Measurements from ENCODE around the gene CEP85L. TPM values are rescaled to one million over a fixed set of nuclear protein-coding genes. Genes with fewer than 3 reads are reported as not detected.

The CEP85L gene
- polyA plus RNA-seq, 1 donor = 4.3 TPM

- H3K27ac ChIP-seq (ENCODE audit: low read length) = no peak overlapping the region
- H3K4me1 ChIP-seq (ENCODE audit: control insufficient read depth, insufficient read depth, low read length) = no peaks in the 10 kb centered on the region
- no peaks in the 10 kb centered on the region for H3K9me3 ChIP-seq (ENCODE audit: control insufficient read depth, low read depth, low read length)
- H3K4me3 ChIP-seq (ENCODE audit: low read length) = no peak overlapping the region
- H3K27me3 ChIP-seq (ENCODE audit: control insufficient read depth, insufficient read depth, low read length) = no peaks in the 10 kb centered on the region
- H3K36me3 ChIP-seq (ENCODE audit: control insufficient read depth, insufficient read depth, low read length) = no peaks in the 10 kb centered on the region
- no peak for DNase-seq
- no CpG with 5 or more reads among the region's 1 CpG for WGBS (ENCODE audit: insufficient coverage, low lambda C conversion rate)
Measured at GRCh38 chr6:118678866-118679265, 27.5 kb upstream of the CEP85L start.

- no CpG with 5 or more reads among the region's 4 CpGs for WGBS (ENCODE audit: insufficient coverage, low lambda C conversion rate)
- Histone ChIP-seq H3K4me1 (ENCODE audit: control insufficient read depth, insufficient read depth, low read length) (no peaks in the 10 kb centered on the region), H3K4me3 (ENCODE audit: low read length) (no peak overlapping the region), H3K9me3 (ENCODE audit: control insufficient read depth, low read depth, low read length) (no peaks in the 10 kb centered on the region), H3K27ac (ENCODE audit: low read length) (no peak overlapping the region), H3K36me3 (ENCODE audit: control insufficient read depth, insufficient read depth, low read length) (no peaks in the 10 kb centered on the region), H3K27me3 (ENCODE audit: control insufficient read depth, insufficient read depth, low read length) (no peaks in the 10 kb centered on the region)
- no peak for DNase-seq
Measured at GRCh38 chr6:118677193-118677592, 25.8 kb upstream of the CEP85L start.

- Histone ChIP-seq H3K27ac (ENCODE audit: low read length) (no peak overlapping the region), H3K27me3 (ENCODE audit: control insufficient read depth, insufficient read depth, low read length) (no peaks in the 10 kb centered on the region), H3K36me3 (ENCODE audit: control insufficient read depth, insufficient read depth, low read length) (no peaks in the 10 kb centered on the region), H3K9me3 (ENCODE audit: control insufficient read depth, low read depth, low read length) (no peaks in the 10 kb centered on the region), H3K4me1 (ENCODE audit: control insufficient read depth, insufficient read depth, low read length) (no peaks in the 10 kb centered on the region), H3K4me3 (ENCODE audit: low read length) (no peak overlapping the region)
- no CpG with 5 or more reads among the region's 1 CpG for WGBS (ENCODE audit: insufficient coverage, low lambda C conversion rate)
- DNase-seq = no peak
Measured at GRCh38 chr6:118675225-118675624, 23.8 kb upstream of the CEP85L start.

GRCh38 chr6:118674772-118675171 is 23.4 kb upstream of the CEP85L start:
- DNase-seq = no peak
- H3K27me3 ChIP-seq (ENCODE audit: control insufficient read depth, insufficient read depth, low read length) = no peaks in the 10 kb centered on the region
- 100% methylated on average over 1 of the region's 1 CpG for WGBS (ENCODE audit: insufficient coverage, low lambda C conversion rate)
- H3K27ac ChIP-seq (ENCODE audit: low read length) = no peak overlapping the region
- no peaks in the 10 kb centered on the region for H3K36me3 ChIP-seq (ENCODE audit: control insufficient read depth, insufficient read depth, low read length)
- no peaks in the 10 kb centered on the region for H3K9me3 ChIP-seq (ENCODE audit: control insufficient read depth, low read depth, low read length)
- no peak overlapping the region for H3K4me3 ChIP-seq (ENCODE audit: low read length)
- H3K4me1 ChIP-seq (ENCODE audit: control insufficient read depth, insufficient read depth, low read length) = no peaks in the 10 kb centered on the region

GRCh38 chr6:118672678-118673077 is 21.3 kb upstream of the CEP85L start:
- no peaks in the 10 kb centered on the region for H3K36me3 ChIP-seq (ENCODE audit: control insufficient read depth, insufficient read depth, low read length)
- no peaks in the 10 kb centered on the region for H3K9me3 ChIP-seq (ENCODE audit: control insufficient read depth, low read depth, low read length)
- no peak overlapping the region for H3K4me3 ChIP-seq (ENCODE audit: low read length)
- WGBS (ENCODE audit: insufficient coverage, low lambda C conversion rate) = 90% methylated on average over 2 of the region's 2 CpGs
- no peak for DNase-seq
- no peak overlapping the region for H3K27ac ChIP-seq (ENCODE audit: low read length)
- H3K27me3 ChIP-seq (ENCODE audit: control insufficient read depth, insufficient read depth, low read length) = no peaks in the 10 kb centered on the region
- no peaks in the 10 kb centered on the region for H3K4me1 ChIP-seq (ENCODE audit: control insufficient read depth, insufficient read depth, low read length)

- no peaks in the 10 kb centered on the region for H3K27me3 ChIP-seq (ENCODE audit: control insufficient read depth, insufficient read depth, low read length)
- no peak overlapping the region for H3K27ac ChIP-seq (ENCODE audit: low read length)
Measured at GRCh38 chr6:118669561-118669960, 18.2 kb upstream of the CEP85L start.

GRCh38 chr6:118668761-118669385 is 17.5 kb upstream of the CEP85L start:
- Histone ChIP-seq H3K9me3 (ENCODE audit: control insufficient read depth, low read depth, low read length) (no peaks in the 10 kb centered on the region), H3K27ac (ENCODE audit: low read length) (no peak overlapping the region), H3K36me3 (ENCODE audit: control insufficient read depth, insufficient read depth, low read length) (no peaks in the 10 kb centered on the region), H3K4me3 (ENCODE audit: low read length) (no peak overlapping the region), H3K27me3 (ENCODE audit: control insufficient read depth, insufficient read depth, low read length) (no peaks in the 10 kb centered on the region), H3K4me1 (ENCODE audit: control insufficient read depth, insufficient read depth, low read length) (no peaks in the 10 kb centered on the region)
- DNase-seq = no peak
- no CpG with 5 or more reads among the region's 1 CpG for WGBS (ENCODE audit: insufficient coverage, low lambda C conversion rate)

More at GRCh38 chr6:118669561-118669960, 18.2 kb upstream of the CEP85L start:
- WGBS (ENCODE audit: insufficient coverage, low lambda C conversion rate) = 100% methylated on average over 1 of the region's 1 CpG
- Histone ChIP-seq H3K36me3 (ENCODE audit: control insufficient read depth, insufficient read depth, low read length) (no peaks in the 10 kb centered on the region), H3K4me3 (ENCODE audit: low read length) (no peak overlapping the region), H3K4me1 (ENCODE audit: control insufficient read depth, insufficient read depth, low read length) (no peaks in the 10 kb centered on the region), H3K9me3 (ENCODE audit: control insufficient read depth, low read depth, low read length) (no peaks in the 10 kb centered on the region)
- no peak for DNase-seq

- no CpG with 5 or more reads among the region's 1 CpG for WGBS (ENCODE audit: insufficient coverage, low lambda C conversion rate)
- Histone ChIP-seq H3K4me1 (ENCODE audit: control insufficient read depth, insufficient read depth, low read length) (no peaks in the 10 kb centered on the region), H3K9me3 (ENCODE audit: control insufficient read depth, low read depth, low read length) (no peaks in the 10 kb centered on the region), H3K27ac (ENCODE audit: low read length) (no peak overlapping the region), H3K36me3 (ENCODE audit: control insufficient read depth, insufficient read depth, low read length) (no peaks in the 10 kb centered on the region), H3K4me3 (ENCODE audit: low read length) (no peak overlapping the region), H3K27me3 (ENCODE audit: control insufficient read depth, insufficient read depth, low read length) (no peaks in the 10 kb centered on the region)
- DNase-seq = no peak
Measured at GRCh38 chr6:118667988-118668387, 16.6 kb upstream of the CEP85L start.

- no peaks in the 10 kb centered on the region for H3K4me1 ChIP-seq (ENCODE audit: control insufficient read depth, insufficient read depth, low read length)
- 100% methylated on average over 1 of the region's 3 CpGs for WGBS (ENCODE audit: insufficient coverage, low lambda C conversion rate)
- no peak overlapping the region for H3K27ac ChIP-seq (ENCODE audit: low read length)
- DNase-seq = no peak
- H3K9me3 ChIP-seq (ENCODE audit: control insufficient read depth, low read depth, low read length) = no peaks in the 10 kb centered on the region
- H3K27me3 ChIP-seq (ENCODE audit: control insufficient read depth, insufficient read depth, low read length) = no peaks in the 10 kb centered on the region
- H3K36me3 ChIP-seq (ENCODE audit: control insufficient read depth, insufficient read depth, low read length) = no peaks in the 10 kb centered on the region
- H3K4me3 ChIP-seq (ENCODE audit: low read length) = no peak overlapping the region
Measured at GRCh38 chr6:118665011-118665410, 13.6 kb upstream of the CEP85L start.

GRCh38 chr6:118663993-118664985 is 12.9 kb upstream of the CEP85L start:
- no peak overlapping the region for H3K27ac ChIP-seq (ENCODE audit: low read length)
- no peak for DNase-seq
- 74% methylated on average over 5 of the region's 10 CpGs for WGBS (ENCODE audit: insufficient coverage, low lambda C conversion rate)
- H3K9me3 ChIP-seq (ENCODE audit: control insufficient read depth, low read depth, low read length) = no peaks in the 10 kb centered on the region
- no peaks in the 10 kb centered on the region for H3K27me3 ChIP-seq (ENCODE audit: control insufficient read depth, insufficient read depth, low read length)
- no peak overlapping the region for H3K4me3 ChIP-seq (ENCODE audit: low read length)
- no peaks in the 10 kb centered on the region for H3K36me3 ChIP-seq (ENCODE audit: control insufficient read depth, insufficient read depth, low read length)
- no peaks in the 10 kb centered on the region for H3K4me1 ChIP-seq (ENCODE audit: control insufficient read depth, insufficient read depth, low read length)
